Measurements from ENCODE around the gene PLEKHA6. TPM values are rescaled to one million over a fixed set of nuclear protein-coding genes. Genes with fewer than 3 reads are reported as not detected.

Gene PLEKHA6
- total RNA-seq, 1 experiment from 2014 or later = 2.1 TPM

- Histone ChIP-seq H3K23me2 (ENCODE audit: insufficient read length, low read depth, low read length, poor library complexity, severe bottlenecking) (no peaks in the 10 kb centered on the region), H3K14ac (ENCODE audit: insufficient read depth, low read length) (no peak overlapping the region; the same call in 1 of the 2 replicates), H2BK15ac (ENCODE audit: low read depth, low read length) (no peak overlapping the region), H4K8ac (replicated peaks; ENCODE audit: insufficient read length, low read depth, low read length) (no peak overlapping the region), H4K20me1 (ENCODE audit: control insufficient read depth, insufficient read depth, insufficient read length) (no peaks in the 10 kb centered on the region), H3K9me3 (ENCODE audit: control insufficient read depth, low read depth, low read length) (no peaks in the 10 kb centered on the region), H3K4me2 (ENCODE audit: insufficient read depth, insufficient read length, low read length) (no peak overlapping the region), H3K4ac (ENCODE audit: low read depth, low read length) (no peak overlapping the region), H4K91ac (ENCODE audit: insufficient read length, low read depth, low read length) (no peak overlapping the region), H2AK5ac (ENCODE audit: insufficient read length, low read length) (no peak overlapping the region), H2BK5ac (ENCODE audit: insufficient read length, low read length) (no peak overlapping the region), H3K18ac (ENCODE audit: insufficient read length, low read depth, low read length) (no peak overlapping the region), H3K79me1 (ENCODE audit: insufficient read depth, low read depth, low read length, poor library complexity, severe bottlenecking) (no peaks in the 10 kb centered on the region), H3K56ac (ENCODE audit: insufficient read length, low read depth, low read length) (no peak overlapping the region), H3K27ac (ENCODE audit: insufficient read length, low read depth, low read length) (no peak overlapping the region), H2BK120ac (ENCODE audit: low read depth, low read length, poor library complexity, severe bottlenecking) (no peak overlapping the region), H2AFZ (ENCODE audit: low read length) (no peak overlapping the region), H2BK12ac (ENCODE audit: insufficient read length, low read depth, low read length) (no peak overlapping the region), H3K23ac (ENCODE audit: insufficient read length, low read depth, low read length) (no peak overlapping the region), H3T11ph (ENCODE audit: low read length) (no peak overlapping the region), H4K5ac (ENCODE audit: insufficient read length, low read depth, low read length) (no peak overlapping the region), H3K4me1 (ENCODE audit: insufficient read depth, low read length) (peaks cover 35% of the 10 kb centered on the region), H3K27me3 (ENCODE audit: insufficient read depth, low read length) (no peaks in the 10 kb centered on the region), H2BK20ac (ENCODE audit: low read depth, low read length, poor library complexity, severe bottlenecking) (no peak overlapping the region), H3K9ac (ENCODE audit: extremely low read depth, insufficient read length, low read length) (no peak overlapping the region), H3K79me2 (ENCODE audit: insufficient read depth, low read length) (no peaks in the 10 kb centered on the region)
- no peak for DNase-seq
- no peaks in the 10 kb centered on the region for H3K9me3 Mint-ChIP-seq
- no peak overlapping the region for H3K4me3 Mint-ChIP-seq
- H3K4me1 Mint-ChIP-seq = peaks cover 36 to 39% of the 10 kb centered on the region in 2 experiments
- H3K27ac Mint-ChIP-seq = no peak overlapping the region
- TF ChIP-seq, protein P1, sequence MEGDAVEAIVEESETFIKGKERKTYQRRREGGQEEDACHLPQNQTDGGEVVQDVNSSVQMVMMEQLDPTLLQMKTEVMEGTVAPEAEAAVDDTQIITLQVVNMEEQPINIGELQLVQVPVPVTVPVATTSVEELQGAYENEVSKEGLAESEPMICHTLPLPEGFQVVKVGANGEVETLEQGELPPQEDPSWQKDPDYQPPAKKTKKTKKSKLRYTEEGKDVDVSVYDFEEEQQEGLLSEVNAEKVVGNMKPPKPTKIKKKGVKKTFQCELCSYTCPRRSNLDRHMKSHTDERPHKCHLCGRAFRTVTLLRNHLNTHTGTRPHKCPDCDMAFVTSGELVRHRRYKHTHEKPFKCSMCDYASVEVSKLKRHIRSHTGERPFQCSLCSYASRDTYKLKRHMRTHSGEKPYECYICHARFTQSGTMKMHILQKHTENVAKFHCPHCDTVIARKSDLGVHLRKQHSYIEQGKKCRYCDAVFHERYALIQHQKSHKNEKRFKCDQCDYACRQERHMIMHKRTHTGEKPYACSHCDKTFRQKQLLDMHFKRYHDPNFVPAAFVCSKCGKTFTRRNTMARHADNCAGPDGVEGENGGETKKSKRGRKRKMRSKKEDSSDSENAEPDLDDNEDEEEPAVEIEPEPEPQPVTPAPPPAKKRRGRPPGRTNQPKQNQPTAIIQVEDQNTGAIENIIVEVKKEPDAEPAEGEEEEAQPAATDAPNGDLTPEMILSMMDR (conservative IDR thresholded peaks at IDR 0.05) = no peak
- H3K36me3 Mint-ChIP-seq (ENCODE audit: insufficient read depth in 1 of 3, low read depth in 3 of 3) = no peaks in the 10 kb centered on the region
- no CpG with 5 or more reads among the region's 1 CpG for WGBS (ENCODE audit: extremely low coverage, insufficient read length, low lambda C conversion rate)
- peaks cover 4% of the 10 kb centered on the region for H3K27me3 Mint-ChIP-seq (ENCODE audit: low read depth)
These were observed 24.2 kb downstream of the PLEKHA6 start for GRCh38 chr1:204335533-204335932.
